A549 (cell line): ENCODE results near the gene SHC3.

Experiments
- CEBPB ChIP-seq, 2 experiments: fragments of >200 bp in 1 of 2; sonication (Bioruptor Twin) in 1 of 2; formaldehyde crosslinking in 1 of 2; IDR thresholded peaks; 2 replicates each; pipeline ENCODE4 v1.6.1; 2012 to 2016
- CHD4 ChIP-seq: fragments of 200-600 bp; sonication (generic); IDR thresholded peaks from 2 replicates; pipeline ENCODE4 v1.6.1; 2016; ENCODE audit warnings: antibody characterized with exemption, mild to moderate bottlenecking, borderline replicate concordance
- CTCF ChIP-seq: fragments of >200 bp; sonication (Bioruptor Twin); formaldehyde crosslinking; IDR thresholded peaks from 3 replicates; pipeline ENCODE4 v1.5.1; 2016
- FOSL2 ChIP-seq, 2 experiments: fragments of 450-650 bp in 1 of 2; fragments of >200 bp in 1 of 2; sonication (Bioruptor Twin) in 1 of 2; formaldehyde crosslinking; IDR thresholded peaks; 2 replicates each; pipeline versions ENCODE4 v1.5.0 to v1.6.1; 2016 to 2020; ENCODE audit warnings: mild to moderate bottlenecking in 1 of 2, moderate library complexity in 1 of 2
- KDM5A ChIP-seq: fragments of 200-600 bp; sonication (generic); IDR thresholded peaks from 2 replicates; pipeline ENCODE4 v1.6.1; 2016; ENCODE audit warnings: antibody characterized with exemption, mild to moderate bottlenecking
- MAX ChIP-seq: IDR thresholded peaks from 2 replicates; pipeline ENCODE4 v1.6.1; 2012
- MAZ ChIP-seq: fragments of 150-350 bp; IDR thresholded peaks from 2 replicates; pipeline ENCODE4 v1.6.1; 2014; ENCODE audit warnings: antibody characterized with exemption, low read depth, low read length, borderline replicate concordance
- POLR2A ChIP-seq: IDR thresholded peaks from 2 replicates; pipeline ENCODE4 v1.6.1; 2012; ENCODE audit warnings: mild to moderate bottlenecking, low read length
- RAD21 ChIP-seq, 2 experiments: fragments of >200 bp in 1 of 2; sonication (Bioruptor Twin) in 1 of 2; formaldehyde crosslinking in 1 of 2; IDR thresholded peaks in 1 of 2; conservative IDR thresholded peaks in 1 of 2; 2 replicates in 1 of 2; 3 replicates in 1 of 2; pipeline ENCODE4 v1.6.1; 2012 to 2018; ENCODE audit warnings: inconsistent platforms in 1 of 2
- RNF2 ChIP-seq: fragments of 200-600 bp; sonication (generic); IDR thresholded peaks from 2 replicates; pipeline ENCODE4 v1.6.1; 2016; ENCODE audit warnings: low read depth, mild to moderate bottlenecking, antibody characterized with exemption, moderate library complexity, borderline replicate concordance
- SREBF2 ChIP-seq: fragments of 450-650 bp; IDR thresholded peaks from 2 replicates; pipeline ENCODE4 v1.6.1; 2014; ENCODE audit warnings: mild to moderate bottlenecking, moderate library complexity
- ZC3H11A ChIP-seq: fragments of 450-650 bp; IDR thresholded peaks from 2 replicates; pipeline ENCODE4 v1.6.1; 2014; ENCODE audit warnings: antibody characterized with exemption, mild to moderate bottlenecking

GRCh38 chr9:89218040-89218928, 39.7 kb upstream of the SHC3 start:
- no peak for TF ChIP-seq RAD21 (conservative IDR thresholded peaks at IDR 0.05 in 1 of 2, IDR thresholded peaks at IDR 0.05 in 1 of 2)
- TF ChIP-seq POLR2A, result no peak
- TF ChIP-seq CTCF, result no peak
- no peak for TF ChIP-seq CHD4
- TF ChIP-seq ZC3H11A, result no peak
- no peak for TF ChIP-seq RNF2
- TF ChIP-seq FOSL2 (IDR thresholded peaks at IDR 0.05), result no peak
- no peak for TF ChIP-seq FOSL2 (CRISPR knock-in tag; IDR thresholded peaks at IDR 0.05)
- TF ChIP-seq CEBPB (IDR thresholded peaks at IDR 0.05), result no peak
- TF ChIP-seq KDM5A, result no peak
- TF ChIP-seq MAZ, result no peak
- TF ChIP-seq SREBF2, result no peak
- no peak for TF ChIP-seq MAX
